Lung microvascular endothelial cell (primary cell): ENCODE results near the gene ARHGAP22. TPM values are rescaled to one million over a fixed set of nuclear protein-coding genes. Genes with fewer than 3 reads are reported as not detected.
A peak's percentile ranks its signal among the peaks of the same experiment; 100 is the strongest.

Experiments
- DNase-seq, 2 donors: peaks; one replicate each; pipeline versions ENCODE4 v3.0.0 to v3.0.0-alpha.2; 2010; ENCODE audit warnings: low read depth in 2 of 2
- total RNA-seq: library from RNA; depleted of rRNA; stranded (reverse); fragments of >200 nt; gene quantifications from 2 replicates; pipeline ENCODE4 v1.2.1, GENCODE V29; 2014

Gene ARHGAP22
- total RNA-seq, 1 donor from 2014 or later: 1.4 TPM

GRCh38 chr10:48399056-48399541, 205.8 kb downstream of the ARHGAP22 start:
- peak in 1 of 2 donors; percentile 13 for DNase-seq

GRCh38 chr10:48398261-48398660, 206.6 kb downstream of the ARHGAP22 start:
- DNase-seq: no peak

Other genes with a start within 250 kb of the ARHGAP22 start
- under 0.01 and 0.87 TPM in 2 replicates for gene WDFY4, start 79.8 kb upstream of the ARHGAP22 start, total RNA-seq